ENCODE measurements around the gene STK39. TPM values are rescaled to one million over a fixed set of nuclear protein-coding genes. Genes with fewer than 3 reads are reported as not detected.

Gene STK39
- total RNA-seq, 1 experiment from 2014 or later: 13.8 TPM

DNA sequence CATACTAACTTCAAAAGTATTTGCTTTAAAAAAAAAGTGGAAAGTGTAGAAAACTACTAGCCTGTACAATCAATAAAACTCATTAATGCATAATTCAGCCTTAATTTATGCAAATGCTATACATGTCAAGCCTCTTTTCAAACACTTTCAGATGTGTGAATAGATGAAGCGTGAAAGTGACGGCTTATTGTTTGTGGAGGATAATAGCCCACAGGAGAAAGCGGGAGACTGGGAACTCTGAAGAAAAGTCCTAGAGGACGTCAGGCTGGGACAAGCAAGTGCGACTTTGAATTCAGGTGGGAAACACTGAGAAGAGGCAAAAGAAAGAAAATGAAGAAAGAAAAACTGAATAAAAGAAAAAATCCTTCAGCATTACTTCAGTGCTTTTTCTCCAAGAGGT is 108.5 kb downstream of the STK39 start:
- POLR2A ChIA-PET: no interaction called here
- no peak for DNase-seq (ENCODE audit: unreplicated experiment)
- H3K4me3 Mint-ChIP-seq (ENCODE audit: unreplicated experiment): no peak overlapping the region
- intact Hi-C loops (cut with micrococcal nuclease): loop anchor here (5.0 to 10.0 kb wide), 3 partner anchors 108 to 783 kb away; partner anchors contain the start of gene STK39
- TF ChIP-seq, protein P1, sequence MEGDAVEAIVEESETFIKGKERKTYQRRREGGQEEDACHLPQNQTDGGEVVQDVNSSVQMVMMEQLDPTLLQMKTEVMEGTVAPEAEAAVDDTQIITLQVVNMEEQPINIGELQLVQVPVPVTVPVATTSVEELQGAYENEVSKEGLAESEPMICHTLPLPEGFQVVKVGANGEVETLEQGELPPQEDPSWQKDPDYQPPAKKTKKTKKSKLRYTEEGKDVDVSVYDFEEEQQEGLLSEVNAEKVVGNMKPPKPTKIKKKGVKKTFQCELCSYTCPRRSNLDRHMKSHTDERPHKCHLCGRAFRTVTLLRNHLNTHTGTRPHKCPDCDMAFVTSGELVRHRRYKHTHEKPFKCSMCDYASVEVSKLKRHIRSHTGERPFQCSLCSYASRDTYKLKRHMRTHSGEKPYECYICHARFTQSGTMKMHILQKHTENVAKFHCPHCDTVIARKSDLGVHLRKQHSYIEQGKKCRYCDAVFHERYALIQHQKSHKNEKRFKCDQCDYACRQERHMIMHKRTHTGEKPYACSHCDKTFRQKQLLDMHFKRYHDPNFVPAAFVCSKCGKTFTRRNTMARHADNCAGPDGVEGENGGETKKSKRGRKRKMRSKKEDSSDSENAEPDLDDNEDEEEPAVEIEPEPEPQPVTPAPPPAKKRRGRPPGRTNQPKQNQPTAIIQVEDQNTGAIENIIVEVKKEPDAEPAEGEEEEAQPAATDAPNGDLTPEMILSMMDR (IDR thresholded peaks at IDR 0.05; ENCODE audit: unreplicated experiment): no peak
- H3K4me1 Mint-ChIP-seq (ENCODE audit: insufficient read depth, unreplicated experiment): peaks cover 10% of the 10 kb centered on the region
- H3K27me3 Mint-ChIP-seq (ENCODE audit: insufficient read depth, unreplicated experiment): no peaks in the 10 kb centered on the region
- CTCF ChIA-PET: interaction anchor here (0.8 to 2.4 kb wide), 4 partner anchors 20 to 437 kb away, joined by 3 to 16 read pairs (median 4); no protein-coding TSS in a partner anchor
- no peaks in the 10 kb centered on the region for H3K36me3 Mint-ChIP-seq (ENCODE audit: insufficient read depth, unreplicated experiment)
- no peak overlapping the region for H3K27ac Mint-ChIP-seq (ENCODE audit: low read depth, unreplicated experiment)
- BruUV-seq (replicated peaks): no TSS peak
- H3K9me3 Mint-ChIP-seq (ENCODE audit: unreplicated experiment): no peaks in the 10 kb centered on the region

DNA sequence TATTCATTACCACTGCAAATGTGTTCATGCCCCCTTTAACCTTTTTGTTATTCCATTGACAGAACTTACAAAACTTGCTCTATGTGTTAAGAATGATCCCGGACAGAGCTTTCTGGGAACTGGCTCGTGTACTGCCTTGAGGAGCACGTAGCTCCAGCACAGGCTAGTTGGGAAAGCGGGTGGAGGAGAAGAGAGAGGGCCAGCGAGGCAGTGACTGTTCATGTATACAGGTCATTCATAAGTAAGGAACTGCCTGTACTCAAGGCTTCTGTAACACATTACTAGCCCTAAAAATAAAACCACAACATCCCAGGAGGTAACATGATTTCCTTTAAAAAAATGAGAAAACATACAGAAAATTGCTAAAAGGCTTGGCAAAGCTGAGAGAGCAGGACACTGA is 109.0 kb downstream of the STK39 start:
- H3K27ac Mint-ChIP-seq (ENCODE audit: low read depth, unreplicated experiment): no peak overlapping the region
- H3K9me3 Mint-ChIP-seq (ENCODE audit: unreplicated experiment): no peaks in the 10 kb centered on the region
- BruUV-seq (replicated peaks): no TSS peak
- H3K4me3 Mint-ChIP-seq (ENCODE audit: unreplicated experiment): no peak overlapping the region
- H3K36me3 Mint-ChIP-seq (ENCODE audit: insufficient read depth, unreplicated experiment): no peaks in the 10 kb centered on the region
- ChIA-PET POLR2A (no interaction called here), CTCF (interaction anchor here (0.8 to 2.4 kb wide), 6 partner anchors 20 to 785 kb away, joined by 3 to 16 read pairs (median 4); no protein-coding TSS in a partner anchor)
- H3K27me3 Mint-ChIP-seq (ENCODE audit: insufficient read depth, unreplicated experiment): no peaks in the 10 kb centered on the region
- TF ChIP-seq, protein P1 (IDR thresholded peaks at IDR 0.05; ENCODE audit: unreplicated experiment): no peak
- intact Hi-C loops (cut with micrococcal nuclease): loop anchor here (5.0 to 10.0 kb wide), 3 partner anchors 109 to 784 kb away; partner anchors contain the start of gene STK39
- peaks cover 10% of the 10 kb centered on the region for H3K4me1 Mint-ChIP-seq (ENCODE audit: insufficient read depth, unreplicated experiment)
- no peak for DNase-seq (ENCODE audit: unreplicated experiment)

DNA sequence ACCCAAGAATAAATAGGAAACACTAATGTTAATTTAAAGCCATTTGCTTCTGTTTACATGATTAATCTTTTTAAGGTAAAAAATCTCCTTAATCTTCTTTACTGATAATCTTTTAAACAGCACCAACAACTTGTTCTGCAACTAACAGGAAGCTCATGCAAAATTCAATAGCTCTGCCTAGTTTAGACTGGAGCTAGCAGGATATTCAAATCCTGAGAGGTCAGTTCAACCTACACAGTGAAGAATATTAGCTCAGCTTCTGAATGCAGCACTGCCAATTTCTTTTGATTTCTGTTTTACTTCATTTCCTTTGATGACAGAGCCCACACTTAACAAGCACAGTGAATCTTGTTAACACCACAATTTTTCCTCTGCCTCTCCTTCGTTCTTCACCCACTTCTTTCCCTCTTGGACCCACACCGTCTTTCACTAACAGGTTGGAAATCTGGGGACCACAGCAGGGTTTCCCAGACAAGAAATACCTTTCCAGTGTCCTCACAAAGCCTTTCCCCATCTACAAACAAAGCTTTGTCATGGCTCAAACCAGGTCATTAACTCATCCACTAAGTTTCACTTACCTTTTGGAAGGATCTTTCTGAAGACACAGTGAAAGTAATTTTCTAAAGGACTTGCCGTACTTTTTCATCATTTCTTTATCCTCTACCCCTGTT is 109.8 kb downstream of the STK39 start:
- BruUV-seq (replicated peaks): no TSS peak
- no peak overlapping the region for H3K27ac Mint-ChIP-seq (ENCODE audit: low read depth, unreplicated experiment)
- ChIA-PET CTCF (interaction anchor here (0.7 to 2.4 kb wide), 8 partner anchors 9 to 785 kb away, joined by 3 to 16 read pairs (median 3); no protein-coding TSS in a partner anchor), POLR2A (no interaction called here)
- H3K27me3 Mint-ChIP-seq (ENCODE audit: insufficient read depth, unreplicated experiment): no peaks in the 10 kb centered on the region
- no peak for DNase-seq (ENCODE audit: unreplicated experiment)
- no peaks in the 10 kb centered on the region for H3K36me3 Mint-ChIP-seq (ENCODE audit: insufficient read depth, unreplicated experiment)
- H3K9me3 Mint-ChIP-seq (ENCODE audit: unreplicated experiment): no peaks in the 10 kb centered on the region
- peaks cover 10% of the 10 kb centered on the region for H3K4me1 Mint-ChIP-seq (ENCODE audit: insufficient read depth, unreplicated experiment)
- H3K4me3 Mint-ChIP-seq (ENCODE audit: unreplicated experiment): no peak overlapping the region
- TF ChIP-seq, protein P1 (IDR thresholded peaks at IDR 0.05; ENCODE audit: unreplicated experiment): no peak
- intact Hi-C loops (cut with micrococcal nuclease): loop anchor here (5.0 to 10.0 kb wide), 3 partner anchors 110 to 785 kb away; partner anchors contain the start of gene STK39

DNA sequence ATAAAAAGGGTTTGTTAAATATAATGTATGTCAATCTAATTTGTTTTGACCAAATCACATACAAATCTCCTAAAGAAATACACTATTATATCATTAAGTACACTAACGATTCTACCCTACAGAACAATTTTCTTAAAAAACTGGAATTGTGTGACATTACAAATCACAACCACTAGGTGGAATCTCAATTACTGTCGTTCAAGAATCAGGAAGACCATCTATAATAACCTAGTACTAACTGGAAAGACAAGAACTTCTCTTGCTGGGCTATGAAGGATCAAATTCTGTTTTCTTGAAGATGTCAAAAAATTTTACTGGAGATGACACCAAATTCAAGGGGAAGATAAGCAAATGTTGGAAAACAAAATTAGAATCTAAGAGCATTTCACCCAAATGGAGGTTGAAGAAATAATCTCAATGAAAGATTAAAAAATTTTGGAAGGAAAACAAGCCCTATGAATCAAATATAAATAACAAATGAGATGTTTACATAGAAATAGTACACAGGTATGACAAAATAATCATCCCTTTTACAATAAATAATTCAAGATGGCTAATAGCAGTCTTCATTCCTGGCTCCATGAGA is 110.9 kb downstream of the STK39 start:
- no peaks in the 10 kb centered on the region for H3K27me3 Mint-ChIP-seq (ENCODE audit: insufficient read depth, unreplicated experiment)
- H3K4me1 Mint-ChIP-seq (ENCODE audit: insufficient read depth, unreplicated experiment): peaks cover 10% of the 10 kb centered on the region
- ChIA-PET POLR2A (interaction anchor here (0.6 kb wide), 1 partner anchor 60 kb away, joined by 3 read pairs; no protein-coding TSS in a partner anchor), CTCF (interaction anchor here (0.6 to 2.4 kb wide), 8 partner anchors 17 to 1598 kb away, joined by 3 to 27 read pairs (median 3); no protein-coding TSS in a partner anchor)
- intact Hi-C loops (cut with micrococcal nuclease): loop anchor here (1.0 to 10.0 kb wide), 4 partner anchors 111 to 786 kb away; partner anchors contain the start of gene STK39
- H3K4me3 Mint-ChIP-seq (ENCODE audit: unreplicated experiment): no peak overlapping the region
- no peaks in the 10 kb centered on the region for H3K9me3 Mint-ChIP-seq (ENCODE audit: unreplicated experiment)
- no TSS peak for BruUV-seq (replicated peaks)
- peak; percentile 49 for DNase-seq (ENCODE audit: unreplicated experiment)
- no peaks in the 10 kb centered on the region for H3K36me3 Mint-ChIP-seq (ENCODE audit: insufficient read depth, unreplicated experiment)
- TF ChIP-seq, protein P1 (IDR thresholded peaks at IDR 0.05; ENCODE audit: unreplicated experiment): peak; percentile 54
- no peak overlapping the region for H3K27ac Mint-ChIP-seq (ENCODE audit: low read depth, unreplicated experiment)

Data from MCF 10A (cell line).